Measurements from ENCODE around the gene ZNF688. TPM values are rescaled to one million over a fixed set of nuclear protein-coding genes. Genes with fewer than 3 reads are reported as not detected.
A peak's percentile ranks its signal among the peaks of the same experiment; 100 is the strongest.

Gene ZNF688
- total and polyA plus RNA-seq, 2 of the 8 experiments (the other 6 are each of a cell fraction or from before 2014, with no cell fraction given) = 2.7 to 3.5 TPM

DNA sequence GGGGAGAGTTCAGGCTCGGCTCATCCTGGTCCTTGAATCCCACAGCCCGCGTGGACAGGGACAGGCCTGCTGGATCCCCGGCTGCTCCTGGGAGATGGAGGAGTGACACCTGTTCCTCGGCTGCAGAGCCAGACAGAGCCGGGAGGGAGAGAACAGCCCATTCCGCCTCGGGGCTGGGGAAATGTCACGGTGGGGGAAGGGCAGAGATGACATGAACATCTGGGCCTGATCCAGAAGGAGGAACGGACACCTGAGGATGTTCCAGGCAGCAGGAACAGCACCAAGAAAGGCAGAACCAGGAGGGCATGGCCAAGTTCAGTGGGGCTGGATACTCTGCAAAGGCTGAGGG lies 15.4 kb downstream of the ZNF688 start:
- H3K4me1 ChIP-seq (replicated peaks in 1 of 4; ENCODE audit: control insufficient read depth in 3 of 4, insufficient read depth in 4 of 4, low read length in 3 of 4) = peaks cover 0 to 5% (median 2%) of the 10 kb centered on the region in 4 experiments; a peak in 2 of 7 replicates
- H3K79me2 ChIP-seq (ENCODE audit: control insufficient read depth in 1 of 2, insufficient read depth in 2 of 2, low read length in 2 of 2) = no peaks in the 10 kb centered on the region
- H2BK12ac ChIP-seq (ENCODE audit: low read depth, low read length) = no peak overlapping the region
- DNase-seq (ENCODE audit: low read depth in 1 of 2, low spot score in 2 of 2) = no peak
- H3K9me3 ChIP-seq (ENCODE audit: insufficient read depth in 2 of 2, low read depth in 1 of 2, low read length in 1 of 2) = no peaks in the 10 kb centered on the region
- no peaks in the 10 kb centered on the region for H3K79me1 ChIP-seq (ENCODE audit: low read depth, low read length)
- H2AFZ ChIP-seq (ENCODE audit: low read length) = no peak overlapping the region
- H2BK20ac ChIP-seq (ENCODE audit: low read length) = no peak overlapping the region
- H3K56ac ChIP-seq (replicated peaks; ENCODE audit: insufficient read length, low read depth, low read length) = no peak overlapping the region
- no peak overlapping the region for H3K4ac ChIP-seq (replicated peaks; ENCODE audit: insufficient read length, low read depth, low read length)
- no peak for FAIRE-seq
- no peak overlapping the region for H2BK15ac ChIP-seq (ENCODE audit: low read length)
- H3K18ac ChIP-seq (ENCODE audit: extremely low read depth, low read length) = no peak overlapping the region
- H4K8ac ChIP-seq (ENCODE audit: extremely low read depth, insufficient read depth, low read length) = no peak overlapping the region; the same call in 1 of the 2 replicates
- no peak overlapping the region for H4K5ac ChIP-seq (ENCODE audit: insufficient read length, low read depth, low read length)
- peaks cover 7% of the 10 kb centered on the region; the same call in 1 of the 2 replicates for H3K23me2 ChIP-seq (ENCODE audit: low read depth, low read length)
- ChIA-PET CTCF (ENCODE audit: partially characterized antibody) (interaction anchor here (0.8 kb wide), 1 partner anchor 20 kb away, joined by 3 read pairs; no protein-coding TSS in a partner anchor), POLR2A (ENCODE audit: partially characterized antibody) (interaction anchor here (0.6 to 8.4 kb wide), 3 partner anchors 13 to 103 kb away, joined by 4 to 121 read pairs (median 22); partner anchors contain the start of gene ZNF747)
- no peak overlapping the region for H3K4me3 ChIP-seq (ENCODE audit: extremely low read depth in 1 of 4, insufficient read depth in 2 of 4, low read depth in 3 of 4, low read length in 4 of 4)
- H3K4me2 ChIP-seq (ENCODE audit: insufficient read depth in 1 of 2, low read depth in 2 of 2, low read length in 2 of 2) = no peak overlapping the region
- peaks cover 0 to 4% of the 10 kb centered on the region in 2 experiments for H4K20me1 ChIP-seq (replicated peaks in 1 of 2; ENCODE audit: control insufficient read depth in 1 of 2, insufficient read depth in 2 of 2, low read length in 2 of 2)
- no peak overlapping the region for H2BK120ac ChIP-seq (replicated peaks; ENCODE audit: low read depth, low read length)
- H3K9ac ChIP-seq (replicated peaks in 1 of 4; ENCODE audit: extremely low read depth in 1 of 4, low read depth in 3 of 4, low read length in 3 of 4) = no peak overlapping the region
- 0 out of 2 replicates have a peak overlapping the region, but pooled peaks have one; percentile 65 for H2AK5ac ChIP-seq (ENCODE audit: low read depth, low read length)
- no peak overlapping the region for H3K23ac ChIP-seq (ENCODE audit: insufficient read length)
- no peak for TF ChIP-seq NANOG (IDR thresholded peaks at IDR 0.05; ENCODE audit: insufficient read depth, low read depth, low read length, poor library complexity, severe bottlenecking)
- no peak for TF ChIP-seq JUND (IDR thresholded peaks at IDR 0.05; ENCODE audit: low read length)
- TF ChIP-seq MAFK (IDR thresholded peaks at IDR 0.05; ENCODE audit: low read depth, low read length) = no peak
- no peak for TF ChIP-seq EGR1 (IDR thresholded peaks at IDR 0.05; ENCODE audit: borderline replicate concordance, low read depth, low read length)
- no peak for TF ChIP-seq BACH1 (IDR thresholded peaks at IDR 0.05; ENCODE audit: low read length)
- no peak for TF ChIP-seq TEAD4 (IDR thresholded peaks at IDR 0.05; ENCODE audit: low read depth, low read length)
- TF ChIP-seq TCF12 (IDR thresholded peaks at IDR 0.05; ENCODE audit: low read depth, low read length) = no peak
- no peak for TF ChIP-seq RNF2 (IDR thresholded peaks at IDR 0.05; ENCODE audit: borderline replicate concordance, low read depth, low read length, missing control alignments, poor library complexity, severe bottlenecking)
- TF ChIP-seq JUN (IDR thresholded peaks at IDR 0.05; ENCODE audit: low read depth, low read length) = no peak
- H4K91ac ChIP-seq (replicated peaks; ENCODE audit: insufficient read length, low read length) = no peak overlapping the region
- H2BK5ac ChIP-seq (ENCODE audit: low read depth, low read length) = no peak overlapping the region
- peaks cover 3 to 8% (median 5%) of the 10 kb centered on the region in 4 experiments; a peak in 4 of 8 replicates for H3K36me3 ChIP-seq (ENCODE audit: control insufficient read depth in 2 of 4, insufficient read depth in 4 of 4, low read length in 3 of 4)
- H3K27ac ChIP-seq (ENCODE audit: low read depth, low read length) = no peak overlapping the region
- WGBS, 2 experiments (ENCODE audit: extremely low coverage in 1 of 2, insufficient coverage in 1 of 2, insufficient read length in 1 of 2, insufficient replicate concordance in 2 of 2, low coverage in 1 of 2, low lambda C conversion rate in 2 of 2, missing lambda C conversion rate in 1 of 2) = 88% methylated on average over 8 of the region's 10 CpGs; no CpG with 5 or more reads in 1 of the 2 experiments
- H3K14ac ChIP-seq (ENCODE audit: insufficient read length) = no peak overlapping the region
- H3K27me3 ChIP-seq (replicated peaks in 1 of 4; ENCODE audit: control insufficient read depth in 3 of 4, extremely low read depth in 1 of 4, insufficient read depth in 3 of 4, low read length in 3 of 4) = no peaks in the 10 kb centered on the region

All from H1 (cell line).